Urothelium cell line (cell line): ENCODE measurements around the gene RGL3.
"Not testable (repeated sequence)": the region's sequence is repeated elsewhere in the genome, so short reads cannot be mapped to it uniquely, and the experiment has no call there.

Experiments used
- DNase-seq: peaks from one replicate; pipeline ENCODE4 v3.0.0; 2011; ENCODE audit warnings: low spot score, mixed read lengths
- FAIRE-seq: peaks from 2 replicates; lab custom pipeline; 2011; peaks lifted over from hg19 to GRCh38; lab: Jason Lieb, UNC

RGL3 gene

GRCh38 chr19:11450570-11451326, 31.6 kb upstream of the RGL3 start:
- DNase-seq (no peak), FAIRE-seq (no peak)

DNA sequence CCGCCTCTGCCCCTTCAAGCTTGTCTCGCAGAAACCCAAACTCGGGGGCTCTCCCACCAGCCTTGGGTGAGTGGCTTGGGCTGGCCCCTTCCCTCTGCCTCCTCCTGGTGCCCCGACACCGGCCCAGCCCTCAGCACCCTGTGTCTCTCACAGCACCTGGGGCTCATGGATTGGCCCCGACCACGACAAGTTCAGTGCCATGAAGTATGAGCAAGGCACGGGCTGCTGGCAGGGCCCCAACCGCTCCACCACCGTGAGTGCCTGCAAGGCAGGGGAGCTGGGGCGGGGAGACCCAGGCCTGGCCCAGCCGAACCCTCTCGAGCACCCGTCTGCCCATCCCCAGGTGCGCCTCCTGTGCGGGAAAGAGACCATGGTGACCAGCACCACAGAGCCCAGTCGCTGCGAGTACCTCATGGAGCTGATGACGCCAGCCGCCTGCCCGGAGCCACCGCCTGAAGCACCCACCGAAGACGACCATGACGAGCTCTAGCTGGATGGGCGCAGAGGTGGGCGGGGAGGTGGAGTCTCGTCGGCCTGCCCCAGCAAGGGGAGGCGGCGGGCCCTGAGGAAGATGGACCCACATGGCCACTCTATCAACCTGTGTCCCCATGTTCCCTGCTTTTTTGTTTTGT, 29.9 kb upstream of the RGL3 start:
- DNase-seq, result no peak
- no peak for FAIRE-seq

DNA sequence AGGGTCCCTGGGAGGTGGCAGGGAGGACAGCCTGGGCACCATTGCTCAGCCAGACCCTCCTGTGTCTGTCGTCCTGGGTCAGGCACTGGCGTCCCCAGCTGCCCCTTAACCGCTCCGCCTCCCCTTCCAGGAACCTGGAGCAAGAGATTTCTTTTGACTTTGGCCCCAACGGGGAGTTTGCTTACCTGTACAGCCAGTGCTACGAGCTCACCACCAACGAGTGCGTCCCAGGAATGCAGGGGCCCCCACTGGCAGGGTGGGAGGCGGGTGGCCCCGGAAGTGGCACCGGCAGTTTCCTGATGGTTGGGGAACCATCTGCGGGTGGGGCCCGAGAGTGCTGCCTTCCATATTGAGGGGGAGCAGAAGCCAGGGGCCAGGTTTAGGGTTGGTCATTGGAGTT, 29.3 kb upstream of the RGL3 start:
- DNase-seq (no peak), FAIRE-seq (no peak)

DNA sequence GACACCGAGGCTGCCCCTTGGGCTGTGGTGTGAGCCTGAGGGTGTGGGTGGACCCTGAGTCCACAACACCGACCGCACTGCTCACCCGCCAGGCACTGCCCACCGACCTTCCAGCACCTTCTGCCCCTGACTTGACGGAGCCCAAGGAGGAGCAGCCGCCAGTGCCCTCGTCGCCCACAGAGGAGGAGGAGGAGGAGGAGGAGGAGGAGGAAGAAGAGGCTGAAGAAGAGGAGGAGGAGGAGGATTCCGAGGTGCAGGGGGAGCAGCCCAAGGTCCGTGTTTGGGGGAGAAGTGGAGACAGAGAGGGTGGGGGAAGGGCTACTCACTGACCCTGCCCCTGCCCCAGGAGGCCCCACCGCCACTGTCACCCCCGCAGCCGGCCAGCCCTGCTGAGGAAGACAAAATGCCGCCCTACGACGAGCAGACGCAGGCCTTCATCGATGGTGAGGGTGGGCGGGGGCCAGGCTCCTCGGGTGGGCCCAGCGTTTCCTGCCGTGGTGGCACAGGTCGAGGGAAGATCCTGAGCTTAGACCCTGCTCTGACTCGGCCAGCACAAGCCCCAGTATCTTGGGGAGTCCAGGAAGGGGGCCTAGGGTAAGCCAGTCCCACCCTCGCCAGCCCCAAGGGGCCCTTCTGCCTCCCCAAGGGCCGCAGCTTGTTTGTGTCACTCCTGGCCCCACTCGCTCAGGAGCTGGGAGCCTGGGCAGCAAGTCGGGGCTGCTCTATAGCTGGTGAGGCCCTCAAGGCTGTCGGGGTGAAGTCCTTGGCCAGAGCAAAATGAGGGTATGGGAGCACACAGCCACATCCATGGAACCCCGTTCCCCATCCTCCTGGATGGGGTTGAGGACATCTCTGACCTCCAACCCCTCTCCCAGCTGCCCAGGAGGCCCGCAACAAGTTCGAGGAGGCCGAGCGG, 28.5 kb upstream of the RGL3 start:
- FAIRE-seq (no peak), DNase-seq (no peak)

DNA sequence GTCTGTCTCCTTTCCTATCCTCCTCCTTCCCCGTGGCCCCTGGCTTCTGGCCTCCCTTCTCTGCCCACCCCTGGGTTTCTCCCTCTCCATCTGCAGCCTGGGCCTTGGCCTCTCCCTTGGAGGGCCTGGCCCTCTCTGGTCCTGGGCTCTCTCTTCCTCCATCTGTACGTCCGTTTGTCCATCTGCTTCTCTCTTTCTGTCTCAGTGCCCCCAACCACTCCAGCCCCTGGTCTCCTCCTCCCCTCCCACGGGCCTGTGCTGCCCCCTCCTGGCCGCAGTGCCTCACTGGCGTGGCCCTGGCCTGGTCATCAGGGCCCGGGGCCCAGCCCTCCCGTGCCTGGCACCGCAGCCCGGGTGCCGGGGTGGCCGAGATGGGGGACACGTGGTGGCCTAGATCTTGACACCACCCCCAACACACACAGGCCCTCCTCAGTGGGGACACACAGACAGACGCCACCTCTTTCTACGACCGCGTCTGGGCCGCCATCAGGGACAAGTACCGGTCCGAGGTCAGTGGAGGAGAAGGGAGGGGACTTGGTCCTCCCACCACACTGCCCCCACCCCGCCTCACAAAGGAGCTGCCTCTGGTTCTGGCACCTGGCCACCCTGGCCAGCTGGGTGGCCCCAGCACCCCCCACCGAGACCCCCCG, 27.7 kb upstream of the RGL3 start:
- DNase-seq, result peak; percentile 39
- FAIRE-seq, result no peak

DNA sequence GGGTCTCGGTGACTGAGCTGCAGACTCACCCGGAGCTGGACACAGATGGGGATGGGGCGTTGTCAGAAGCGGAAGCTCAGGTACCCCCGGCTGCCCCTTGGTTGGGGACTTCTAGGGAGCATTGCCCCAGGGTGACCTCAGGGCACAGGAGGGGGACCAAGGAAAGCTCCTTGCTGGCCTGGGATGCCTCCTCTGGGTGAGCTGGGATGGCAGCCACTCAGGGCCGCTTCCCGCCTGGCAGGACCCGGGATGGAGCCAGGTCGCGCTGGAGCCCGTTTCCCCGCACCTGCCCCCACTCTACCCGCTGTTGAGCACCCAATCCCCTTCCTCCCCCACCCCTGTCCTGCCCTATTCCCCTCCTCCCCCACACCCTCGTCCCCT, 27.1 kb upstream of the RGL3 start:
- FAIRE-seq (no peak), DNase-seq (no peak)

- DNase-seq (no peak), FAIRE-seq (no peak)
Observed at GRCh38 chr19:11445141-11445540, 26.0 kb upstream of the RGL3 start.

DNA sequence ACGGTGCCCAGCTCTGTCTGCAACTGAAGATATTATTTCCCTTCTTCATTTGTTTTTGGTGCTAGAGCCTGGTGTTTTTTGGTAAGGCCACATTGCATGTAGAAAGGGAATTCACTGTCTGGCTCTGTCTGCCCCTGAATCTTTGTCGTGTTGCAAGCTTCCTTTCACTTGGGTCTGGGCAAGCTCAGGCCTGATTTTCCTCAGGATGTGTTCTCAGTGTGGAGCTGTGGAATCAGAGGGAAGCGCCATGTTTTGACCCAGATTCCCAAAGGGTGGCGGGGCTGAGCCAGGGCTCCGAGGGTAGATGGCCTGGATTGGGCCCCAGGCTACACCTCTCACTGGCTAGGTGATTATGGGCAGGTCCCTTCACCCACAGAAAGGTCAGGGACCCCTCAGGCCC, 24.9 kb upstream of the RGL3 start:
- DNase-seq (no peak), FAIRE-seq (no peak)

- FAIRE-seq, result no peak
Observed at GRCh38 chr19:11437955-11438354, 18.8 kb upstream of the RGL3 start.

GRCh38 chr19:11435833-11436313, 16.8 kb upstream of the RGL3 start:
- FAIRE-seq, result no peak
- no peak for DNase-seq

More at GRCh38 chr19:11437955-11438354, 18.8 kb upstream of the RGL3 start:
- no peak for DNase-seq

GRCh38 chr19:11435057-11435832, 16.1 kb upstream of the RGL3 start, which contains the start of the genes ODAD3 and PRKCSH:
Gene ODAD3 (minus strand): TSS chr19:11435121. CDS start chr19:11435016, 105 bp downstream.
Gene PRKCSH (plus strand): TSS chr19:11435635. CDS start chr19:11436118, 483 bp downstream.
- no peak for FAIRE-seq
- DNase-seq, result peak; percentile 97

- DNase-seq, result no peak
Observed at GRCh38 chr19:11434703-11435056, 15.6 kb upstream of the RGL3 start.

DNA sequence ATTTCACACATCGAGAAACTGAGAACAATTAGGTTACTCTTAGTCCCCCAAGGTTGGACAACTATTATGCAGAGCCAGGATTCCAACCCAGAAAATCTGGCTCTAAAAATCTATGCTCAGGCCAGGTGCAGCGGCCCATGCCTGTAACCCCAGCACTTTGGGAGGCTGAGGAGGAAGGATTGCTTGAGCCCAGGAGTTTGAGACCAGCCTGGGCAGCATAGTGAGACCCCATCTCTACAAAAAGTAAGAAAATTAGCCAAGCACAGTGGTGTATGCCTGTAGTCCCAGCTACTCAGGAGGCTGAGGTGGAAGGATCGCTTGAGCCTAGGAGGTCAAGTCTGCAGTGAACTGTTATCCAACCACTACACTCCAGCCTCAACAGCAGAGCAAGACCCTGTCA, 14.4 kb upstream of the RGL3 start:
- FAIRE-seq, DNase-seq: not testable (repeated sequence)

More at GRCh38 chr19:11434703-11435056, 15.6 kb upstream of the RGL3 start:
- no peak for FAIRE-seq

DNA sequence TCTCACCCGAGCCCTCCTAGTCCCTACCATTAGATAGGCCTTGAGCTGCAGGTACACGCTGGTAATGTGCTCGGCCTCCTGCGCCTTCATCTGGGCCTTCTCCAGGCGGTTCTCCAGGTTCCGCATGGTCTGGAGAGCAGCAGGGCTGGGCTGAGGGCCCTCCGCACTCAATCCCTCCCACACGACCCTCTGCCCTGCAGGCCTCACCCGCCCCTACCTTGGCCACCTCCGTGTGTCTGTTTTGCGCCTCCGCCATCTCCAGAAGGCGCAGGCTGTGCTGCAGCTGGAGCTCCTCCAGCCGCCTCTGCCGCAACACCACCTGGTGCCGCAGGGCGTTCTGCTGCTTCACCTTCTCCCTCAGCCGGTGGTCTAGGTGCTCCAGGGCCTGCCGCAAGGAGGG, 7.5 kb upstream of the RGL3 start:
- no peak for FAIRE-seq
- no peak for DNase-seq

DNA sequence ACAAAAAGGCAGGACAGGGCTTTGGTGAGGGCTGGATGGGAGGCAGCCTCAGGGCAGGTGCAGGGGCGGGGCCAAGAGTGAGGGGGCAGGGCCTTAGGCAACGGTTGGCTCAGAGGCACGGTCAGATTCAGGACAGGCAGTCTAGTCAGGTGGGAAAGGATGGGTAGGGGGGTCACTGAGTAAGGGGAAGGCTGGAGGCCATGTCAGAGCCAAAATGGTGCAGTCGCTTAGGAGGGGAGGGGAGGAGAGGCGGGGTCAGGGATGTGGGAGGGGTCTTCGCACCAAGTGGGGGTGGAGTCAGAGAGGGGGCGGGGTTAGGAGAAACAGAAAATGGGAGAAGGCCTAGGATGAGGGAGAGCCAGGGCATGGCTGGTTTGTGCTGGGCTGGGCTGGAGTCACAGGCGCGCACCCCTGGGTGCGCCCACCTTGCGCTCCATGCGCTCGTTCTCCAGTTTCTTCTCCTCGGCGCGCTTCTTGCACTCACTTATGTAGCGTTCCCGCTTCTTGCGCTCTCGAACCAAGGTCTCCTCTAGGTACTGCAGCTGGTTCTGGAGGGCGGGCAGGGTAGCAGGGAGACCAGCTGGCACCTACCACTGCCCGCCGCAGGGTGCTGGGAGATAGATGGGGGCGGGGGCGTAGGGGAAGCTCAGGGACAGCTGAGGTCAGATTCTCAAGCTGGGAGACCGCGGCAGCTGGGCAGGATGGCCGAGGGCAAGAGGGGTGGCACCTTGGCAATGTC, 6.8 kb upstream of the RGL3 start:
- no peak for FAIRE-seq
- no peak for DNase-seq

GRCh38 chr19:11423791-11424181, 4.7 kb upstream of the RGL3 start:
- FAIRE-seq (no peak), DNase-seq (no peak)

DNA sequence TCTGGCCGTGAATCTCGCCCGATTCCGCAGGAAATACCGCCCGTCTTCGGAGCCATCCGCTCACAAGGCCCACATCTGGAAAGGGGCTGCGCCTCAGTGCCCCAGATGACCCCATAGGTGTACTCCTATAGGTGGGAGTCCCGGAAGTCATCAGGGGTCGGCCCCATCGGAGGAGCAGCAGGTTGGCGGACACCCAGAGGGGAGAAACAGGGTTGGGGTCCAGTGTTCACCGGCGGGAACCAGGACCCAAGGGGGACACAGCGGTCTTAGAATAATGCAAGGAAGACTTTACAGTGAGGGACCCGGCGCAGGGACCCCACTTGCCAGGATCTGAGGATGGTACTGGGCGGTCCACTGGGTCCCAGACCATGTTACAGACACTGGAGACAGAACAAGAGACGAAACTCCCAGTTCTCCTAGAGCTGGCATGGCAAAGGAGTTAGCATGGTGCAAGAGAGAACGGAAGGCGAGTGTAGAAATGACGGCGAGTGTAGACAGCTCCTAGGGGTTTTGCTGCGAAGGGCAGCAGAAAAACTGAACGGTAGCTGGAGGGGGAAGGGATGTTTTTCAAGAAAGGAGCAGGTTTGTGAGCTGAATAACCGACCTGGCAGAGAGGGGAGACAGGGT, 4.2 kb upstream of the RGL3 start:
- FAIRE-seq, result no peak
- DNase-seq, result no peak

DNA sequence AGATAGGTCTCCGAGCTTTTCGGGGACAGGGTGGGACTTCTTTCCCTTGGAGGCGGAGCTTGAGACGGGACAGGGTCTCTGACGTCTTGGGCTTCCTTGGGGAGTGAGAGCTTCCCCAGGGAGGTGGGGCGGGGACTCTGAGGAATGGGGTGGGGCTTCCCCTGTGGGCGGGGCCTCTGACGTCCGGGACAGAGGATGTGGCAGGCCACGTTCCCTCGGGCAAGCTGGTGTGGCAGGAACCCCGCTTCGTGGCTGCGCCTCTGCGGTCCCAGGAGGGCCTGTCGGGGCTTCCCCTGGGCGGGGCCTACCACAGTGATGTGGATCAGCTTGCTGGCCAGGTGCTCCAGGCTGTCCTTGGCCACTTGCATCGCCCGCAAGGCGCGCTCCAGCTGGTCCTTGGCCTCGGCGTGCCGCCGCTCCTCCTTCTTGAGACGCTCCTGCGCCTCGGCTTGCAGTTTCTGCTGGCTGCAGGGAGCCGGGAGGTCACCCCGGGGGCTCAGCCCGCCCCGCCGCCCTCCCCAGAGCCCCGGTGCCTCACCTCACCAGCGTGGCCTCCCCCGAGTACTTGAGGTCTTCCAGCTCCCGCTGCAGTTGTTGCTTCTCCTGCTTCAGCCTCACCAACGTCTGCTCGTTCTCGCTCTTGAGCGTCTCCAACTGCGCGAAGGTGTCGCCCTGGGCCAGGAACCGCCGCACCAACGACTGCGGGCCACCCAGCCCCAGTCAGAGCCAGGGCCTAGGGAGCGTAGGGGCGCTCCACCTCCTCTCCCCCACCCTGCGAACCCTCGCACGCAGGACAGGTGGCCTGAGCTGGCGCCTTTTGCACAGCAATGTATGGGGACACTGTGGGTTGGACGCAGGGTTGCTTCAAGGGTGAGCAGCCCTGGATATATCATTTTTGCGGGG, 3.3 kb upstream of the RGL3 start:
- DNase-seq (no peak), FAIRE-seq (no peak)
